GM15510 (cell line): ENCODE results near the gene HTR3D.

ENCODE experiments used
- POLR2A ChIP-seq: IDR thresholded peaks from 3 replicates; pipeline ENCODE4 v1.6.1; 2011; ENCODE audit warnings: borderline replicate concordance; ENCODE audit not compliant: insufficient read length; ENCODE audit errors: extremely low read depth

HTR3D gene

DNA sequence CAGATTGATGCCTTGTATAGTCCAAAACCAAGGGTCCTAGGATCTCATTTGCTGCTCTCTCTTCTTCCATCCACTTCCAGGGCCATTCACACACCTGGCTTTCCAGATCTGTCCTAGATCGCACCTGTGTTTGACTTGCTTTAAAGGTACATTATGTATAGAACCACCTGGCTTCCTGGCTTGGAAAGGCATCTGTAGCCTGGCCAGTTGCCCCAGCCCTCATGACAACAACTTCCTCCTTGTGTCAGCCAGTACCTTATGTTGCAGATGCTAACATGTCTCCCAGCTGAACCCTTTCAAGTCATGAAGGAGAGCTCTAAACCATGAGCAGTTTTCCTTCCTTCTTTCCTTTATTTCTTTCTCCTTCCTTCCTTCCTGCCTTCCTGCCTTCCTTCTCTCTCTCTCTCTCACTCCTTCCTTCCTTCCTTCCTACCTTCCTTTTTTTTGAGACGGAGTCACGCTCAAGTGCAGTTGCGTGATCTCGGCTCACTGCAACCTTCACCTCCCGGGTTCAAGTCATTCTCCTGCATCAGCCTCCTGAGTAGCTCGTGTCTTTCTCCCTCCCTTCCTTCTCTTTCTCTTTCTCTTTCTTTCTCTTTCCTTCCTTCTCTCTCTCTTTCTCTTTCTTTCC is 18.8 kb downstream of the HTR3D start:
- TF ChIP-seq POLR2A: no peak

- no peak for TF ChIP-seq POLR2A
Measured at GRCh38 chr3:184052767-184053166, 21.2 kb downstream of the HTR3D start, which contains the start of gene HTR3C. Gene HTR3C, plus strand, starts transcription at chr3:184053047. Its CDS starts 34 bp downstream, at chr3:184053081.

- no peak for TF ChIP-seq POLR2A
Measured at GRCh38 chr3:184058029-184058428, 26.5 kb downstream of the HTR3D start.

- TF ChIP-seq POLR2A: no peak
Measured at GRCh38 chr3:184059424-184059823, 27.9 kb downstream of the HTR3D start.

- no peak for TF ChIP-seq POLR2A
Measured at GRCh38 chr3:184062637-184063036, 31.1 kb downstream of the HTR3D start.

GRCh38 chr3:184066211-184066610 is 34.7 kb downstream of the HTR3D start:
- TF ChIP-seq POLR2A: no peak

- TF ChIP-seq POLR2A: no peak
Measured at GRCh38 chr3:184067573-184068055, 36.1 kb downstream of the HTR3D start.

- TF ChIP-seq POLR2A: no peak
Measured at GRCh38 chr3:184068344-184068743, 36.8 kb downstream of the HTR3D start.

DNA sequence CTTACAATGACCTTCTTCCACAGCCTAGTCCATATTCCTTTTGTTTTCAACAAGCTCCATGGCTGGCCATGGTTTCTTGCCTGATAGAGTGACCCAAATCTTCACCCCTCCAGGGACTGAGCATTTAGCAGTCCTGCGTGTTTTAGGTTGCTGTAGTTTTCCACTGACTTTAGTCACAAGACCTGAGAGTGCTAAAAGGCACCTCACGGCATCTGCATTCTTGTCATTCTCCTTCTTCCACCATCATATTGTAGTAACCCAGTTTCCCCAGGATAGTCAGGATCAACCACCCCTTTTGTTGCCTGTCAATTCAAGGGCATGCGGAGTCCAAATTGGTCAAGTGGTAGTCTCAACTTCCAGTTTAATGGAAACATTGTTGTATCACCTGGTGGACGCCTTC is 42.1 kb downstream of the HTR3D start:
- TF ChIP-seq POLR2A: no peak

DNA sequence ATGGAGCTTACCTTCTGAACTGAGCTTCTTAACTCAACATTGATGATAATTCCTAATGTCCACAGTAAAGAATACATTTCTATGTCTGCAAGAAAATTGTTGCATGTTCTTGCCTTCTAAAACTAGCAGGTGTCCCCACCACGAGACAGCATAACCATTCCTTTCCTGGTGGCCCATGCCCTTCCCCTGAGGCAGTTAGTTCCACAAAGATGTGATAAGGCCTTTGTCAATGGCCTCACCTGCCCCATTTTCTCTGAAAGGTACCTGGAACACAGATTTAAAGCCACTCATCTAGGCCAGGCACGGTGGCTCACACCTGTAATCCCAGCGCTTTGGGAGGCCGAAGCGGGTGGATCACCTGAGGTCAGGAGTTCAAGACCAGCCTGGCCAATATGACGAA is 44.4 kb downstream of the HTR3D start:
- TF ChIP-seq POLR2A: no peak

DNA sequence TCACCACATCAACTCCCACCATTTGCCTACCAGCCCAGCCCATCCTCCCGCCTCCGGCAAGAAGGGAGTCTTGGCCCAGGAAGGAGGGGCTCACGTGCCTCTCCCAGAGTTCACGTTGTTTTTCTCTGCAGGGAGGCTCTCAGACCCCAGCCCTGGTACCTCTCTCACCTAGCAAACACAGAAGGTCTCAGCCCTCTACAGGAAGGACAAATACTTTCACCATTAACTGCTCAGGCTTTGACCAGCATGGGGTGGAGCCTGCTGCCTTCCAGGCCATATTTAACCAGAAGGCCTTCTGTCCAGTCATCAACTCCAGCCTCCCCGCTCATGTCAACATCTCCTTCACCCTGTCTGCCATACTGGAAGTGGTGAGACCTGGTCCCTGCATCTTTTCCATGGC is 46.3 kb downstream of the HTR3D start:
- no peak for TF ChIP-seq POLR2A

- no peak for TF ChIP-seq POLR2A
Measured at GRCh38 chr3:184078851-184079250, 47.3 kb downstream of the HTR3D start.

DNA sequence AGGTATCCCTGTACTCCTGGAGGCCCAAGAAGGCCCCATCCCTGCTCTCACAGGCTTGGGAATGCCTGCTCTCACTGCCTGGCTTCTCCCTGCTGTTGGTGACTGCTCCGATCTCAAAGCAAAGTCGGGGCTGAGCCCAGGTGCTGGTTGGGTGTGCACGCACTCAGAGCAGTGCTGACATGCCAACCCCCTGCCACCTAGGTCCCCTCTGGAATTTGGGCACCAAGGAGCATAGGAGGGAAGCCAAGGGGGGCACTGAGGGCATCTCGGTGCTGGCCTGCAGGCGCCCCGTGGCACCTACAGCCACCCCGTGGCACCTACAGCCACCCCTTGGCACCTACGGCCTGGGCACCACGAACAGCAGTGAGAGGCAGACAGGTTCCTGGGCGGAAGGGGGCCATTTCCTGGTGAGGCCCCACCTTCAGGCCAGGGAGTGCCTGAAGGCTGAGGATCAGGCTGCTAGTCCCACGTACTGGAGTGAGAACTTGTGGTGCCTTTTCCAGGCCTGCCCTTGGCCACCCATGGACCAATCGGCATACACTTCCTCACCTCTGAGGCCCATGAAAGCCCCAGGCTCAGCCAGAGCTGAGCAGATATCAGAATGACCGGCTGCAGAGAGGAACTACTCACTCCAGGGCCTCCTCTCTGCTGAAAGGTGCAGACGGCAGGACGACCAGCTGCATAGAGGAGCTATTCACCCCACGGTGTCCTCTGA is 49.7 kb downstream of the HTR3D start:
- TF ChIP-seq POLR2A: no peak

DNA sequence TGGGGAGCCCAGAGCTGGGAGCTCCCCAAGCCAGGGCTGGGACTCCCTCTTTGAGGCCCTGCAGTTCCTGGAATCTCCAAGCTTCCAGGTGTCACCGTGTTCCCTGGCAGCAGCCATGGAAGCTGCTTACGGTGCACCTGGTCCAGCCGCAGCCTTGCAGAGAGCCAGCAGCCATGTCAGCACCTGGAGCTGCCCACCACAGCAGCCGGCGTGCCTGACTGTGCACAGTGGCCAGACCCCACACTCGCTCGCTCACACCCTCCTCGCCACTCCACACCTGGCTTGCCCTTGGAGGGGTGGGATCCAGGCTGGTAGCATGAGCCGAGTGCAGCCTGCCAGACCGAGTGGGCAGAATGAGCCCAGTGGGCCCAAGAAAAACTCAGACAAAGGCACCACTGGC is 50.5 kb downstream of the HTR3D start:
- TF ChIP-seq POLR2A: no peak

DNA sequence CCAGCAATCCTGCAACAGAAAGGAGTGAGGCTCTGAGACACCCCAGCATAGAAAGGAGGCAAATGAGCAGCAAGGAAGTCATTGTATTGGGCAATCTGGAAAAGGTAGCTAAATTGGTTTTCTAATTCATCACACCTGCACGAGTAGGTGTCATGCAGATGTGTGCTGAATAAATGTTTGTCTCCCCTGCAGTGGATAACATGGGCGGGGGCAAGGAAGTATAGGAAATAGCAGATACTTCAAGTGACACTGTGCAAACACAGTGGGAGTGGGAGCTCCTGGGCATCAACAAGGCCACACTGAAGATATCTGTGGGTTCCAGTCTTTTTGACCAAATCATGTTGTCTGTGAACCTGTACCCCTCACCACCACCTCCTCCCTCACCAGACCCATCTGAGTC is 50.9 kb downstream of the HTR3D start:
- TF ChIP-seq POLR2A: no peak

DNA sequence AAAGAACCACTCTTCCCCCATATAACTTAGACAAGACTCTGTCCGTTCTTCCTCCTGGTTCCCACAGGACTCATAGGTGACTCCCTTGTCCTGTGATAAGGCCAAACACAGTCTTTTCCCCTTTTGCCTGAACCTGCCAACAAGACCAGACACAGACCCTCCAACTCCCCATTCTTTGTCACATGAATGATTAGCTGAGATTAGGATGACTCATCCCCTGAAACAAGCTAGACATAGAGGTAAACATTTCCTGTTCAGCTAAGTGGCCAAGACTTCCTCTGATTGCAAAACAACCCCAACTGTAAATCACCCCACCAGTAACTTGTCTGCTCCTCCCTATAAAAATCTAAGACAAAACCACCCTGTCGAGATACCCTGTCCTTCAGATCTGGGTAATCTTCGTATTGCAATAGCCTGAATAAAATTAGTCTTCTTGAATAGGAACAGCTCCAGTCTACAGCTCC is 53.9 kb downstream of the HTR3D start:
- no peak for TF ChIP-seq POLR2A
